C4-2B (cell line): ENCODE data around the gene RANBP17.

Source experiments
- ZFX ChIP-seq: fragments of 450-650 bp; IDR thresholded peaks from 2 replicates; pipeline ENCODE4 v1.6.1; 2017
- TF ChIP-seq, protein P1 (sequence below): fragments of 450-650 bp; conservative IDR thresholded peaks from 2 replicates; pipeline ENCODE4 v1.5.1; 2017; ENCODE audit warnings: mild to moderate bottlenecking

DNA sequence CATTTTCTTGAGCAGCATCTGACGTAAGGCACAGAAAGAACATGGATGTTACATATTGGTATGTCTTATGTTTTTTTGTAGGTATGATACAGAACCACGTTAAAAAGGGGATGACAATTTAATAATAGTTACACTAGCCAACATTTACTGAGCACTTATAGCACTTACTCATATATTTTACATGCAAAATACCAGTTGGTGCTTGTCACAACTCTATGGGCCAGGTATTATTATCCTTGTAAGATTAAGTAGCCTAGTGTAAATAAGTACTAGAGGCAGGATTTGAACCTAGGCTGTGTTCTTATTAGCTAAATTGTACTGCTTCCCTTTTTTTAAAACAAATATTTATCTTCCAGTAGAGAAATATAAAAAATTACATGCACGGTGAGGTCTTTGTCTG is 83.5 kb downstream of the RANBP17 start:
- TF ChIP-seq, protein P1, sequence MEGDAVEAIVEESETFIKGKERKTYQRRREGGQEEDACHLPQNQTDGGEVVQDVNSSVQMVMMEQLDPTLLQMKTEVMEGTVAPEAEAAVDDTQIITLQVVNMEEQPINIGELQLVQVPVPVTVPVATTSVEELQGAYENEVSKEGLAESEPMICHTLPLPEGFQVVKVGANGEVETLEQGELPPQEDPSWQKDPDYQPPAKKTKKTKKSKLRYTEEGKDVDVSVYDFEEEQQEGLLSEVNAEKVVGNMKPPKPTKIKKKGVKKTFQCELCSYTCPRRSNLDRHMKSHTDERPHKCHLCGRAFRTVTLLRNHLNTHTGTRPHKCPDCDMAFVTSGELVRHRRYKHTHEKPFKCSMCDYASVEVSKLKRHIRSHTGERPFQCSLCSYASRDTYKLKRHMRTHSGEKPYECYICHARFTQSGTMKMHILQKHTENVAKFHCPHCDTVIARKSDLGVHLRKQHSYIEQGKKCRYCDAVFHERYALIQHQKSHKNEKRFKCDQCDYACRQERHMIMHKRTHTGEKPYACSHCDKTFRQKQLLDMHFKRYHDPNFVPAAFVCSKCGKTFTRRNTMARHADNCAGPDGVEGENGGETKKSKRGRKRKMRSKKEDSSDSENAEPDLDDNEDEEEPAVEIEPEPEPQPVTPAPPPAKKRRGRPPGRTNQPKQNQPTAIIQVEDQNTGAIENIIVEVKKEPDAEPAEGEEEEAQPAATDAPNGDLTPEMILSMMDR = no peak
- TF ChIP-seq ZFX = no peak
